ENCODE measurements around the gene TKT.
A peak's percentile ranks its signal among the peaks of the same experiment; 100 is the strongest.

TKT gene

DNA sequence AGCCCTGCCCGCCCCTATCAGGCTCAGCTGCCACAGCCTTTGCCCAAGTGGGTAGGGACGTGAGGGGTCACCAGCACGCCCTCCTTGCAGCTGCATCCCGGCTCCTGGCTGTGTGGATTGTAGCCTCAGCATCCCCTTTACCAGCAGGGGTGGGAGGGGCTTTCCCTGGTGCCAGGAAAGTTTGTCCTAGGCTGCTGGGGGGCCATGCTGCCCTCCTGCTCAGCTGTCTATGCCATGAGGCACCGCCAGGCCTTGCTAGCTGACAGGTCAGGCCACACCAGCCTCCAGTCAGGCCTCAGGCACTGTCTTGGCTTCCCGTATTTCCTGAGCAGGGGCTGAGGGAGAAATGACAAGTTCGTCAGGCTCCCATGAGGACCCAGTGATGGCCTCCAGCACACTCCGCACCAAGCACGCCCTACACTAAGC is 32.3 kb downstream of the TKT start:
- no peak overlapping the region for H3K27ac Mint-ChIP-seq
- TF ChIP-seq, protein P1, sequence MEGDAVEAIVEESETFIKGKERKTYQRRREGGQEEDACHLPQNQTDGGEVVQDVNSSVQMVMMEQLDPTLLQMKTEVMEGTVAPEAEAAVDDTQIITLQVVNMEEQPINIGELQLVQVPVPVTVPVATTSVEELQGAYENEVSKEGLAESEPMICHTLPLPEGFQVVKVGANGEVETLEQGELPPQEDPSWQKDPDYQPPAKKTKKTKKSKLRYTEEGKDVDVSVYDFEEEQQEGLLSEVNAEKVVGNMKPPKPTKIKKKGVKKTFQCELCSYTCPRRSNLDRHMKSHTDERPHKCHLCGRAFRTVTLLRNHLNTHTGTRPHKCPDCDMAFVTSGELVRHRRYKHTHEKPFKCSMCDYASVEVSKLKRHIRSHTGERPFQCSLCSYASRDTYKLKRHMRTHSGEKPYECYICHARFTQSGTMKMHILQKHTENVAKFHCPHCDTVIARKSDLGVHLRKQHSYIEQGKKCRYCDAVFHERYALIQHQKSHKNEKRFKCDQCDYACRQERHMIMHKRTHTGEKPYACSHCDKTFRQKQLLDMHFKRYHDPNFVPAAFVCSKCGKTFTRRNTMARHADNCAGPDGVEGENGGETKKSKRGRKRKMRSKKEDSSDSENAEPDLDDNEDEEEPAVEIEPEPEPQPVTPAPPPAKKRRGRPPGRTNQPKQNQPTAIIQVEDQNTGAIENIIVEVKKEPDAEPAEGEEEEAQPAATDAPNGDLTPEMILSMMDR (IDR thresholded peaks at IDR 0.05; ENCODE audit: unreplicated experiment in 3 of 3) = no peak
- H3K27me3 Mint-ChIP-seq (ENCODE audit: low read depth) = no peaks in the 10 kb centered on the region
- H3K4me1 Mint-ChIP-seq = no peaks in the 10 kb centered on the region
- no peaks in the 10 kb centered on the region for H3K9me3 Mint-ChIP-seq
- H3K36me3 Mint-ChIP-seq (ENCODE audit: low read depth) = peaks cover 26% of the 10 kb centered on the region
- no peak overlapping the region for H3K4me3 Mint-ChIP-seq

- Mint-ChIP-seq H3K9me3 (no peaks in the 10 kb centered on the region), H3K27me3 (ENCODE audit: low read depth) (peaks cover under 1% of the 10 kb centered on the region), H3K4me1 (no peaks in the 10 kb centered on the region), H3K27ac (no peak overlapping the region), H3K36me3 (ENCODE audit: low read depth) (peaks cover 21% of the 10 kb centered on the region), H3K4me3 (no peak overlapping the region)
- TF ChIP-seq, protein P1 (IDR thresholded peaks at IDR 0.05; ENCODE audit: unreplicated experiment in 3 of 3) = no peak
Observed at GRCh38 chr3:53223025-53223424, 32.8 kb downstream of the TKT start.

DNA sequence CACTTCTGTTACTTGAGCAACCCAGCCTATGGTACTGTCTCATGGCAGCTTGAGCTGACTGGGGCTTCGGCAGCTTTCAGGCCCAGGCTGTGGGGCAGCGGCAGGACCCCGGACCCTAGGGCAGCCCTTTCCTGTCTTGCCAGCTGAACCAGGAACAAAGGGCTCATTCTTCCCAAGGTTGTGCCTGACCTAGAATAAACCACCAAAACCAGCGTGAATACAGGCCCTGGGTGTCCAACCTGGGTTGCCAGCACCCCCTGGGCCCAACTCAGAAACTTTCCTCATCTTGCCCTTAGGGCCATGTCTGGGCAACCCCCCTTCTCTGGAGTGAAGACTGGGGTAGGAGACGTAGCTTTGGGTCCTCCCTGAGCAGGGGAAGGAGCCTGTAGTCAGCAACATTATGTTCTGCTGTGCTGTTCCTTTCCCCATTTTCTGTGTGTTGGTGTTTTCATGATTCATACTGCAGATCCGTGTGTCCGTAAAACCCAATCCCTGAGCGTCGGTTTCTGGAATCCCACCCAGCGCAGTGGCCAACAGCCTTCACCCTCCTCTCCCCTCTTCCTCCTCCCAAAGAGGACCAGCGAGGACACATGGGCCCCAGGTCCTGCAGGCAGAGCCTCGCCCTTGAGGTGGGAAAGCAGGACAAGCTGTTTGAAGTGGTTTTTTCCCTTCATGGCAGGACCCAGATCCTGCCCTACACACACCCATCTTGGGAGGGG is 33.5 kb downstream of the TKT start:
- H3K4me3 Mint-ChIP-seq = no peak overlapping the region

DNA sequence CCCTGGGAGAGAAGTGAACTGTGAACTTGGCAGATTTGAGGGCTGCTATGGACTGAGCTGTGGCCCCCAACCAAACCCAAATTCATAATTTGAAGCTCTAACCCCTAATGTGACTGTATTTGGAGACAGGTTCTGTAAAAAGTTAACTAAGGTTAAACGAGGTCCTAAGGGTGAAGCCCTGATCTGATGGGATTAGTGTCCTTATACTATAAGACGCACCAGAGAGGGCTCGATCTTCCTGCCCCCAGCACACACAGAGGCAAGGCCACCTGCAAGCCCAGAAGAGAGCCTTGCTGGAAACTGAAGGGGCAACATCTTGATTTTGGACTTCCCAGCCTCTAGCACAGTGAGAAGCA is 34.0 kb downstream of the TKT start:
- TF ChIP-seq, protein P1 (IDR thresholded peaks at IDR 0.05; ENCODE audit: unreplicated experiment in 3 of 3) = no peak
- Mint-ChIP-seq H3K4me3 (no peak overlapping the region), H3K9me3 (no peaks in the 10 kb centered on the region), H3K4me1 (no peaks in the 10 kb centered on the region), H3K27ac (no peak overlapping the region), H3K27me3 (ENCODE audit: low read depth) (peaks cover 4% of the 10 kb centered on the region), H3K36me3 (ENCODE audit: low read depth) (peaks cover 15% of the 10 kb centered on the region)

More for the DNA sequence above, 33.5 kb downstream of the TKT start:
- TF ChIP-seq, protein P1 (IDR thresholded peaks at IDR 0.05; ENCODE audit: unreplicated experiment in 3 of 3) = no peak
- Mint-ChIP-seq H3K4me1 (no peaks in the 10 kb centered on the region), H3K27ac (no peak overlapping the region), H3K27me3 (ENCODE audit: low read depth) (peaks cover 4% of the 10 kb centered on the region), H3K9me3 (no peaks in the 10 kb centered on the region), H3K36me3 (ENCODE audit: low read depth) (peaks cover 17% of the 10 kb centered on the region)

DNA sequence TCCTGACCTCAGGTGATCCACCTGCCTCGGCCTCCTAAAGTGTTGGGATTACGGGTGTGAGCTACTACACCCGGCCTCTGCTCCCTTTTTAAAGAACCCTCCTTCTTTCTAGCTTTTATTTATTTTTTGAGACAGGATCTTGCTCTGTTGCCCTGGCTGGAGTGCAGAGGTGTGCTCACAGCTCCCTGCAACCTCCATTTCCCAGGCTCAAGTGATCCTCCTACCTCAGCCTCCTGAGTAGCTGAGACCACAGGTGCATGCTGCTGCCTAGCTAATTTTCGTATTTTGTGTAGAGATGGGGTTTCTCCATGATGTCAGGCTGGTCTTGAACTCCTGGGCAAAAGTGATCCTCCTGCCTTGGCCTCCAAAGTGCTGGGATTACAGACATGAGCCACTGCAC is 34.5 kb downstream of the TKT start:
- H3K27me3 Mint-ChIP-seq (ENCODE audit: low read depth) = peaks cover 4% of the 10 kb centered on the region
- H3K9me3 Mint-ChIP-seq = no peaks in the 10 kb centered on the region
- H3K4me3 Mint-ChIP-seq = no peak overlapping the region
- no peak overlapping the region for H3K27ac Mint-ChIP-seq
- peaks cover 15% of the 10 kb centered on the region for H3K36me3 Mint-ChIP-seq (ENCODE audit: low read depth)
- H3K4me1 Mint-ChIP-seq = no peaks in the 10 kb centered on the region
- TF ChIP-seq, protein P1 (IDR thresholded peaks at IDR 0.05; ENCODE audit: unreplicated experiment in 3 of 3) = no peak

GRCh38 chr3:53219895-53220483 is 35.8 kb downstream of the TKT start:
- Mint-ChIP-seq H3K27me3 (ENCODE audit: low read depth) (peaks cover 4% of the 10 kb centered on the region), H3K9me3 (no peaks in the 10 kb centered on the region), H3K36me3 (ENCODE audit: low read depth) (peaks cover 8% of the 10 kb centered on the region), H3K4me1 (no peaks in the 10 kb centered on the region), H3K27ac (no peak overlapping the region), H3K4me3 (no peak overlapping the region)
- TF ChIP-seq, protein P1 (IDR thresholded peaks at IDR 0.05; ENCODE audit: unreplicated experiment in 3 of 3) = peak; percentile 77 to 91 (median 88)

Data from nephron (organoid).